Activated CD8-positive, alpha-beta T cell treated with anti-CD3 and anti-CD28 coated beads, Interleukin-2, amount 10 ng/mL, durations not matched to agents 7 days and 5 days (primary cell): ENCODE data around the gene GNA12. TPM values are rescaled to one million over a fixed set of nuclear protein-coding genes. Genes with fewer than 3 reads are reported as not detected.
"Not testable (repeated sequence)": the region's sequence is repeated elsewhere in the genome, so short reads cannot be mapped to it uniquely, and the experiment has no call there.

ENCODE experiments used
- ATAC-seq: fragments of 150-1000 bp; cut with Tn5 transposase; one replicate; pipeline ENCODE4 v1.10.0; 2021; ENCODE audit warnings: moderate library complexity
- CTCF ChIA-PET: fragments of 350-600 bp; sonication (Branson Sonifier 250); formaldehyde crosslinking; loops from one replicate; lab custom pipeline; 2021; ENCODE audit warnings: antibody characterized with exemption; lab: Charles Lee
- POLR2A ChIA-PET: fragments of 350-600 bp; sonication (Branson Sonifier 250); formaldehyde crosslinking; loops from one replicate; lab custom pipeline; 2021; ENCODE audit warnings: antibody characterized with exemption; lab: Charles Lee
- DNase-seq: peaks from one replicate; pipeline ENCODE4 v3.0.0-alpha.2; 2020
- H3K27ac Mint-ChIP-seq: one replicate; pipeline ENCODE4 v1.8.0; 2021; ENCODE audit warnings: mild to moderate bottlenecking, mixed read lengths
- H3K27me3 Mint-ChIP-seq: one replicate; pipeline ENCODE4 v1.8.0; 2021; ENCODE audit warnings: low read depth, mixed read lengths
- H3K36me3 Mint-ChIP-seq: one replicate; pipeline ENCODE4 v1.8.0; 2021; ENCODE audit warnings: low read depth, mixed read lengths
- H3K4me1 Mint-ChIP-seq: one replicate; pipeline ENCODE4 v1.8.0; 2021; ENCODE audit warnings: low read depth, mixed read lengths
- H3K4me3 Mint-ChIP-seq: one replicate; pipeline ENCODE4 v1.8.0; 2021; ENCODE audit warnings: mild to moderate bottlenecking, mixed read lengths
- H3K9me3 Mint-ChIP-seq: one replicate; pipeline ENCODE4 v1.8.0; 2022; ENCODE audit warnings: mixed read lengths; ENCODE audit not compliant: insufficient read depth
- total RNA-seq, 2 experiments: library from RNA; stranded (reverse); gene quantifications; one replicate each; pipeline ENCODE4 v1.2.3, GENCODE V29; 2021

The GNA12 gene
- total RNA-seq, 2 experiments from 2014 or later: 17.9 to 18.1 TPM

DNA sequence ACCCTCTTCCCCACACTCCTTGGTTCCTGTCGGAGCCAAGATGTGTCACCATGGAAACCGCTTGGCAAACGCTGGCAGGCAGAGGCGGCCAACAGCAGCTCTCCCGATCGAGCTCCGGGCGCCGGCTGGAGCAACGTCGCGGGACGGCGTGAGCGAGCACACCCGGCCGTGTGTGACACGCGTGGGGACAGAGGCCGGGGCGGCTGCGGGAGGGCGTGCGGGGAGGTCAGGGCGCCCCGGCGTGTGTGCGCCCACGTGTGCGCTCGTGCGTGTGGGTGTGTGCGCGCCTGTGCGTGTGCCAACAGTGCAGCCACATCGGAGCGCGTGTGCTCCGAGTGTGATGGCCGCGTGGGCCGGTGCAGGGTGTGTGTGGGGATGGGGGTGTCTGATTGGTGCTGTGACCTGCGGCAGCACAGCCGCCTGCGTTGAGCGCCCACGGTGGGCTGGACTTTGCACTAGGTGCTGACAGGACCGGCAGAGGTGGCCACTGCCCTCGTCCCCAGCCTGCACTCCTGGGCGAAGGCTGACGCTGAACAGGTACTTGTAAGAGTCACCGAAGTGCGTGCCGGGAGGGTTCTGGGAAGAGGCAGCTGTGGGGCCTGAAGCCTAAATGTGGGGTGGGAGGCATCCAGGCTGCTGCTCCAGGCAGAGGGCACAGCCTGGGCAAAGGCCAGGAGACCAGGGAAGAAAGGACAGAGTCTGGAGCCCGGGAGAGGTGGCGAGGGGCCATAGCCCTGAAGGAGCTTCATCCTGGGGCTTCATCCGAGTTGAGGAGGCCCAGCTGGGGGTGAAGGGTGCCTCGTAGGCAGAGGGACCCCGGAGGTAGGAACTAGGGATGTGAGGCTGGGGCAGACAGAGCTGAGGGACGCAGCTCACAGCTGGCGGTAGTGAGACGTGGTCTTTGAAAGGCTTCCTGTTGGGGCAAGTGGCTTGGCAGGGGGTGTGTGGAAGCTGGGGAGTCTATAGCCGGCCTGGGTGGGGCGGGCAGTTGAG, 164.7 kb downstream of the GNA12 start:
- POLR2A ChIA-PET, H3K36me3 Mint-ChIP-seq: not testable (repeated sequence)

DNA sequence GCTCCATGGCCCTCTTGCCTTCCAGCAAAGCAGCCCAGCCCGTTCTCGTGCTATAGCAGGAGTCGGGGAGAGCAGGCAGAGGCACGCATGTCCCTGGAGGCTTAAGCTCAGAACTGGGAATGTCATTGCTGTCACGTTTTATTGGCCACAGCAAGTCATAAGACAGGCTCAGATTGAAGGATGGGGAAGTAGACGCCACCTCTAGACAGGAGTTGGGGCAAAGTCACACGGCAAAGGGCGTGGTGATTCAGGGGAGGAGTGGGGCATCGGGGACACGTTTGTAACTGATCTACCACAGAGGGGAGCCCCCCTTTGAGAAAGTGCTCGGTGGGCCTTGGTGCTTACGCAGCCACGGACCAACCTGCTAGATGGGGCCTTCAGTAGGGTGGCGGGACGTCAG, 165.7 kb downstream of the GNA12 start:
- H3K4me1 Mint-ChIP-seq, DNase-seq, H3K27ac Mint-ChIP-seq, H3K9me3 Mint-ChIP-seq, POLR2A ChIA-PET, ATAC-seq, CTCF ChIA-PET, H3K4me3 Mint-ChIP-seq, H3K36me3 Mint-ChIP-seq: not testable (repeated sequence)
- H3K27me3 Mint-ChIP-seq: peaks cover 19% of the 10 kb centered on the region

More for the DNA sequence above, 164.7 kb downstream of the GNA12 start:
- not testable (repeated sequence) for H3K9me3 Mint-ChIP-seq, H3K4me3 Mint-ChIP-seq, H3K4me1 Mint-ChIP-seq, DNase-seq, H3K27ac Mint-ChIP-seq
- H3K27me3 Mint-ChIP-seq: peaks cover 12% of the 10 kb centered on the region
- CTCF ChIA-PET: interaction anchor here (1.4 to 3.5 kb wide), 3 partner anchors 8 to 227 kb away, joined by 3 to 31 read pairs (median 8); no protein-coding TSS in a partner anchor
- peak; percentile 31 for ATAC-seq

Other genes with a start within 250 kb of the GNA12 start
- gene TTYH3, start 212.3 kb downstream of the GNA12 start, total RNA-seq: 10 to 100 TPM; 37.0 to 37.7 TPM
- gene AMZ1, start 156.1 kb downstream of the GNA12 start, total RNA-seq: not detected
- 100 to 1,000 TPM; 178 TPM for gene CARD11, start 199.6 kb upstream of the GNA12 start, total RNA-seq